PFSK-1 (cell line): ENCODE data around the gene ATAD2B.

Source experiments
- FOXP2 ChIP-seq: optimal IDR thresholded peaks from 2 replicates; pipeline ENCODE3; 2011; ENCODE audit warnings: borderline replicate concordance, control low read depth, inconsistent platforms; ENCODE audit not compliant: insufficient read depth; ENCODE audit errors: extremely low read length, extremely low read depth
- POLR2AphosphoS5 ChIP-seq: IDR thresholded peaks from 2 replicates; pipeline ENCODE4 v1.6.1; 2012; ENCODE audit warnings: low read depth, mild to moderate bottlenecking, control low read depth, low read length, moderate library complexity
- SIN3A ChIP-seq: IDR thresholded peaks from 2 replicates; pipeline ENCODE4 v1.6.1; 2012; ENCODE audit warnings: mild to moderate bottlenecking, low read length, moderate library complexity, borderline replicate concordance; ENCODE audit not compliant: insufficient read depth
- TAF1 ChIP-seq: IDR thresholded peaks from 2 replicates; pipeline ENCODE4 v1.6.1; 2012; ENCODE audit warnings: low read length, control low read depth, borderline replicate concordance; ENCODE audit not compliant: insufficient read depth
- TF ChIP-seq, protein P1 (sequence below), 2 experiments: IDR thresholded peaks; 2 replicates each; pipeline versions ENCODE4 v1.6.1 to v1.8.0; 2011 to 2012; ENCODE audit warnings: low read depth in 2 of 2, low read length in 2 of 2, control low read depth in 1 of 2, inconsistent platforms in 1 of 2, mild to moderate bottlenecking in 1 of 2, moderate library complexity in 1 of 2; ENCODE audit not compliant: insufficient read depth in 1 of 2

The ATAD2B gene

DNA sequence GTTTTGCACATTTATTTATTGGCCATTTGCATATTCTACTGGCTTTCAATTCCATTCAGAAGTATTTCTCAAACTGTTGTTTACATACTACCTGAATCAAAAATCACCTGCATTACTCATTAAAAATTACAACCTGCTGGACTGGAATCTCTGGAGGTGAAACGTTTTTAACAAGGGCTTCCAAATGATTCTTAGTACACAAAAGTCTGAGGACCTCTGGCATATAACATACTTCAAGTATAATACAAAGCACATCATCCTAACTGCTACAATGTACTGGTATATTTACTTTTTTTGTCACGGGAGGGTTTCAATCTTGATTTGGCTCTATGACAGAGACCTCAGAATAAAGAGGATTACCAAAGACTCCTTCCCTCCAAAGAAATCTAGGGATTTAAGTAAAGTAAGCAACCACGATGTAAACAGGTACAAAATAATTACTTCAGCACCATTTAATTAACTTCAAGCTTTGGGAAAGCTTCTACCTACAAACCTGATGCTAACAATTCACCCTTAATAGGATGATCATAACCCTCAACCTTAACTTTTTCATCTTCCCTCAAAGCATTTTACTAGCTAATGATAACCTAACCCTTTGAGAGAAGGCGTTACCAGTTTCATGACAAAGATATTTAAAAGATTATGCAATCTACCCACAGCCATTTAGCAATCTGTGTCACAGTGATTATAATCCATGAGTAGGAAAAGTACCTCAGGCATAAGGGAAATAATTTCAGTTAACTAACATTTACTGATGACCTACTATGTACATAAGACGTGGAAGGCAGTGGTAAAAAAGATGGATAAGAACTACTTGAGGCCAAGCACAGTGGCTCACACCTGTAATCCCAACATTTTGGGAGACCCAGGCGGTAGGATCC is 24.7 kb downstream of the ATAD2B start:
- no peak for TF ChIP-seq FOXP2
- TF ChIP-seq, protein P1, sequence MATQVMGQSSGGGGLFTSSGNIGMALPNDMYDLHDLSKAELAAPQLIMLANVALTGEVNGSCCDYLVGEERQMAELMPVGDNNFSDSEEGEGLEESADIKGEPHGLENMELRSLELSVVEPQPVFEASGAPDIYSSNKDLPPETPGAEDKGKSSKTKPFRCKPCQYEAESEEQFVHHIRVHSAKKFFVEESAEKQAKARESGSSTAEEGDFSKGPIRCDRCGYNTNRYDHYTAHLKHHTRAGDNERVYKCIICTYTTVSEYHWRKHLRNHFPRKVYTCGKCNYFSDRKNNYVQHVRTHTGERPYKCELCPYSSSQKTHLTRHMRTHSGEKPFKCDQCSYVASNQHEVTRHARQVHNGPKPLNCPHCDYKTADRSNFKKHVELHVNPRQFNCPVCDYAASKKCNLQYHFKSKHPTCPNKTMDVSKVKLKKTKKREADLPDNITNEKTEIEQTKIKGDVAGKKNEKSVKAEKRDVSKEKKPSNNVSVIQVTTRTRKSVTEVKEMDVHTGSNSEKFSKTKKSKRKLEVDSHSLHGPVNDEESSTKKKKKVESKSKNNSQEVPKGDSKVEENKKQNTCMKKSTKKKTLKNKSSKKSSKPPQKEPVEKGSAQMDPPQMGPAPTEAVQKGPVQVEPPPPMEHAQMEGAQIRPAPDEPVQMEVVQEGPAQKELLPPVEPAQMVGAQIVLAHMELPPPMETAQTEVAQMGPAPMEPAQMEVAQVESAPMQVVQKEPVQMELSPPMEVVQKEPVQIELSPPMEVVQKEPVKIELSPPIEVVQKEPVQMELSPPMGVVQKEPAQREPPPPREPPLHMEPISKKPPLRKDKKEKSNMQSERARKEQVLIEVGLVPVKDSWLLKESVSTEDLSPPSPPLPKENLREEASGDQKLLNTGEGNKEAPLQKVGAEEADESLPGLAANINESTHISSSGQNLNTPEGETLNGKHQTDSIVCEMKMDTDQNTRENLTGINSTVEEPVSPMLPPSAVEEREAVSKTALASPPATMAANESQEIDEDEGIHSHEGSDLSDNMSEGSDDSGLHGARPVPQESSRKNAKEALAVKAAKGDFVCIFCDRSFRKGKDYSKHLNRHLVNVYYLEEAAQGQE (IDR thresholded peaks at IDR 0.05; ENCODE audit: insufficient read depth in 1 of 2, low read depth in 2 of 2, low read length in 2 of 2): no peak
- no peak for TF ChIP-seq TAF1
- no peak for TF ChIP-seq SIN3A
- TF ChIP-seq POLR2AphosphoS5: no peak

DNA sequence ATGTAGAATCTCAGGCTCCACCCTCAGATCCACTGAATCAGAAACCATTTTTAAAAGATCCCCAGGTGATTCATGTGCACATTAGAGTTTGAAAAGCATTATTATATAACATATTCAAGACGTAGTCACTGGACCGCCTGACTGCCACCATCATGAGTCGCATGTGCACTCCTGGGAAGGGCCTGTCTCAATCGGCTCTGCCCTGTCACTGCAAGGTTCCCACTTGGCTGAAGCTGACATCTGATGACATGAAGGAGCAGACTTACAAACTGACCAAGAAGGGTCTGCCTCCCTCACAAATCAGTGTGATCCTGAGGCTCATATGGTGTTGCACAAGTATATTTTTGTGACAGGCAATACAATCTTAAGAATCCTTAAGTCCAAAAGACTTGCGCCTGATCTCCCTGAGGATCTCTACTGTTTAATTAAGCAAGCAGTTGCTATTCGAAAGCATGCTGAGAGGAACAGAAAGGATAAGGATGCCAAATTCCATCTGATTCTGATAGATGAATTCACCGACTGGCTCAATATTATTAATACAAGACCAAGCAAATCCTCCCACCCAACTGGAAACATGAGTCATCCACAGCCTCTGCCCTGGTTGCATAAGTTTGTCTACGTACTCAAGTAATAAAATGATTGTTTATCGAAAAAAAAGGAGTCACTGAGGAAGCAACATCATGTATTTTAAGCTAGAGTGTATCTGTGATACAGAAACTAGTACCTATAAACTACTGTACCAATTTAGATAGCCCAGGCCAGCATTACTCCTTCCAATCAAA is 26.2 kb downstream of the ATAD2B start:
- no peak for TF ChIP-seq TAF1

DNA sequence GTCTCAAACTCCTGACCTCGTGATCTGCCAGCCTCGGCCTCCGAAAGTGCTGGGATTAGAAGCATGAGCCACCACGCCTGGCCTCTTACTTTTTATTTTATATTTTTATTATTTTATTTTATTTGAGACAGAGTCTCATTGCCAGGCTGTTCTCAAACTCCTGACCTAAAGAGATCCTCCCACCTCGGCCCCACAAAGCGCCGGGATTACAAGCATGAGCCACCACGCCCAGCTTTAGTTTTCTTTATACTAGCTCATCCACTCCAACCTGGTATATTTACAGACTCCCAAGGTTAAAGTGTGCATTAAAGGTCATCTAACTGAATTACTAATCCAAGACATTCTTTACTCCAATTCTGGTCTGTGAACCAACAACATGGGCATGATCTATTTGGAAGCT is 26.8 kb downstream of the ATAD2B start:
- TF ChIP-seq, protein P1 (IDR thresholded peaks at IDR 0.05; ENCODE audit: insufficient read depth in 1 of 2, low read depth in 2 of 2, low read length in 2 of 2): no peak
- TF ChIP-seq TAF1 (no peak), SIN3A (no peak), POLR2AphosphoS5 (no peak), FOXP2 (no peak)

DNA sequence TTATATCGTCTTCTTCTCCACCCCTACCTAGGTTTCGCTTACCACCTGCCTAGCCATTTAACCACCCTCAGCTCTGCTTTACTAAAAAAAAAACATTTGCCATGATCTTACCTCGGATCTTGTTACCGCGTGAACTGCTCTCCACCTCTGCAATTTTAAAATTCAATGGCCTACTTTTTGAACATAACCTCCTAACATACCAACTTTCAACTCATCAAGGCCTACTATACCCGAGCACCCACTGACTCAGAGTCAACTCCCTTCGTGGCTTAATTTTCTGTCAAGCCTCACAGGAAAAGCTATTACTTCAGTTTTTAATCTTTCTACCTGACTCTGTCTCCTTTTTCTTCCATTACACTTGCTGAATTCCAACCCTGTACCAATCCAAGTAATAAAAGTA is 55.7 kb downstream of the ATAD2B start:
- TF ChIP-seq POLR2AphosphoS5: no peak
- no peak for TF ChIP-seq FOXP2
- no peak for TF ChIP-seq TAF1
- TF ChIP-seq, protein P1 (IDR thresholded peaks at IDR 0.05; ENCODE audit: insufficient read depth in 1 of 2, low read depth in 2 of 2, low read length in 2 of 2): no peak
- no peak for TF ChIP-seq SIN3A

DNA sequence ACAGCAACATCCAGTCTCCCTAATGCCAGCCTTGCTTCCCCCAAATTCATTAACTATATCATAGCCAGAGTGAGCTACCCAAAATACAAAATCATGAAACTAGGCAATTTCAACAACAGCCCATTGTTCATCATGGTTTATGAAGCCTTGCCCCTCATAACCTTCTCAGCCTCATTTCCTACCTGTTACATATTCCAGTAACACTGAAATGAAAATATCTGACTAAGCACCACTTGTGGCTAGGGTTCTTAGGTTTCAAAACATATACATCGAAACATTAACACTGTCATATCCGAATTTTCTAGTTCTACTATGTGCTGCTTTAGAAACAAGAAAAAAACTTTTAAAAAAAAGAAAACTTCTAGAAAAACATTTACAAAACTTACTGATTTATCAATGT is 59.5 kb downstream of the ATAD2B start:
- TF ChIP-seq, protein P1 (IDR thresholded peaks at IDR 0.05; ENCODE audit: insufficient read depth in 1 of 2, low read depth in 2 of 2, low read length in 2 of 2): no peak
- no peak for TF ChIP-seq SIN3A
